IPS-18c (cell line): ENCODE data around the gene GSK3A.

ENCODE experiments used
- H3K4me3 ChIP-seq: 2 replicates; pipeline ENCODE4 v1.7.0; 2013; ENCODE audit warnings: low read depth, mild to moderate bottlenecking, low read length, moderate library complexity; ENCODE audit not compliant: insufficient read depth
- H3K9me3 ChIP-seq: one replicate; pipeline ENCODE4 v1.6.1; 2013; ENCODE audit warnings: mild to moderate bottlenecking, low read length, moderate library complexity; ENCODE audit not compliant: control insufficient read depth, insufficient read depth

GSK3A gene

DNA sequence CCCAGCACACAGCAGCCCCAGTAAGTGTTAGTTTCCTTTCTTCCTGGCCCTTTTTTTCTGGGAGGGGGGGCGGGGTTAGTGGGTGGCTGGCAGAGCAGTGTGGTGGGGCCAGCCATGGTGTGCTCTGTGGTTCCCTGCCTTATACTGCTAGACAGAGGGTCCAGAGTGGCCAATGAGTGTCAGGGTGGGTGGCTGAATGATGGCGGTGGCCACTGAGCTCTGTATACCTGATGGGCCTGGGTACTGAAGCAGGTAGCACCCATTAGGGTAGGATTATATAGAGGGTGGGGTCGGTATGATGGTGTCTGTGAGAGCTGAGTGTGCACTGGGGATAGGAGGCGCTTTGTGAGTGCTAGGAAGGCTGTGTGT, 40.4 kb upstream of the GSK3A start:
- Histone ChIP-seq H3K9me3 (peaks cover 2% of the 10 kb centered on the region), H3K4me3 (peak overlapping the region; percentile 51; the same call in 1 of the 2 replicates)

DNA sequence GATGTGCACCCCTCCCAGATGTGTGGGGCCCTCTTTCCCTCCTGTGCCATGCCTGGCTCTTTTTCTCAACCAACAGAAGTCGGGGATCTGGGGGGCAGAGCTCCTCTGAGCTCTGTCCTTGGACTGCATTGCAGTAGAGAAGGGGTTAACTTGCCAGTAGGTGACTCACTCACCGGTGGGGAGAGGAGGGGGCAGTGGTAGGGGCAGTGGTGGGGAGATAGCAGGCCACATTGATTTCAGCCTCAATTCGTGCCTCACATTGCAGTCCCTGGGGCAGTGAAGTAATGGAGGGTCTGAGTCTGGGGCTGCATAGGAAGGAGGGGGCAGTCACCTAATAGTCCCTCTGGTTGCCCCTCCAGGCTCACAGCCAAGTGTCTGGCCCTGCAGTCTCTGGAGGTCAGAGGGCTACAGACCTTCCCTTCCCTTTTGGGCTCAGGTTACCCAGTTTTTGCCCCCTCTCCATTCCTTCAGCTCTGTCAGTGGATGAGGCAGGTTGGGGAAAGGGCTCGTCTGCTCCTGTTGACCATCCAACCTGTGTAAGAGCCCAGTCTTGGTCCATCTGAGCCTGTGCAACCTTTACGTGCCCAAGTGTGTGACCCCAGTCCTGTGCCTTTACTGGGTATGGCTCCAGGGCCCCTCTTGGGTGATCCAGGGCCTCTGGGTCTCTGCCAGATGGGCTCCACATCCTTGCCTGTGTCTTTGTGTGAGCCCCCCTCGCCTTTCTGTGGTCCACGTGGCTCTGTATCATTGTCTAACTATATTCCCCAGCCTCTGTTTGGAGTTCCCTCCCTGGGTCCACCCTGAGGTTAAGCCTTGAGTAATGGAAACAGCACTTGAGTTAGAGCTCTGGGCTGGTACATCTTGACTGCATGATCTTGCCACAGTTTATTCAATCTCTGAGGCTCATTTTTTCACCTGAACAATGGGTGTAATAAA, 39.7 kb upstream of the GSK3A start:
- peaks cover 2% of the 10 kb centered on the region for H3K9me3 ChIP-seq
- H3K4me3 ChIP-seq = peak overlapping the region; percentile 87

DNA sequence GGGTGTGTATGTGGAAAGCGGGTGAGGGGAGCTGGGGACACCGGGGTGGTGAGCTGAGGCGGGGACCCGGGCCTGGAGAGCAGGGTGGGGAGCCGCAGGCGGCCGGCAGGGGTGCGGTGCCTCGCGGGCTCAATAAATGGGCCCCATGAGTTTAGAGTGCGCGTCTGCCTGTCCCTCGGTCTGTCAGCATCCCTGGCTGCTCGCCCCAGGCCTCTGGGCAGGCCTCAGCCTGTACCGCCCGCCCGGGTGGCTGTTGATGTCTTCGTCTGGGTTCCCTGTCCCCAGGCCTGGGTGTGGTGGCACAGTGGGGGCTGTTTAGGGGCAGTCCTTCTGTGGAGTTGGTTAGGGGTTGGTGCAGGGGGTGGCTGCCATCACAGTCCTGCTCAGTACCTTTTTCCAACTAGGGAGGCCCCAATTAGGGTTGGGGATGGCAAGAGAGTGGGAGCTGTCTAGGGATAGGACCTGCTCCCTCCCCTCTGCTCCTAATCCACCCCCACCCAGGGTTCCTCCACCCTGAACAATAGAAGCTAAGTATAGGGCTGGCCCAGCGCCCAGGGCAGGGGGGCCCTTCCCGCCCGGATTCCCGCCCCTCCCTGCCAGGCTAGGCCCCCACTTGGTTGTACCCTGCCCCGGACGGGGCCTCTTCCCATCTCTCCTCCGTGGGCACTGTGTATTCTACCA, 38.9 kb upstream of the GSK3A start:
- Histone ChIP-seq H3K9me3 (peaks cover 2% of the 10 kb centered on the region), H3K4me3 (peak overlapping the region; percentile 87)

DNA sequence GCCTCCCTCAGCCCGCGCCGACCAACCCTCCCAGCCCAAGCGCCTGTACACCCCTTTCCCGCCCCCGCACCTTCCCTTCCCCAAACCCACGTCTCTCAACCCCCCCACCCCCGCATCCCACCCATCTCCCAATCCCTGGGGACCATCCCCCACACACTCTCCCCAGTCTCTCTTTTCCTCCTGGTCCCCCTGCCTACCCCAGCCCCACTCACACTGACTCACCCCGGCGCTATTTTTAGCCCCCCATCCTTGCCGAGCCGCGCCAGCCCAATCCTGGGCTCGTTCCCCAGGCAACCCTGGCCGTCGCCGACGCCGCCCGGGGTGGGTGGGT, 38.4 kb upstream of the GSK3A start:
- Histone ChIP-seq H3K4me3 (peak overlapping the region; percentile 87), H3K9me3 (peaks cover 2% of the 10 kb centered on the region)

DNA sequence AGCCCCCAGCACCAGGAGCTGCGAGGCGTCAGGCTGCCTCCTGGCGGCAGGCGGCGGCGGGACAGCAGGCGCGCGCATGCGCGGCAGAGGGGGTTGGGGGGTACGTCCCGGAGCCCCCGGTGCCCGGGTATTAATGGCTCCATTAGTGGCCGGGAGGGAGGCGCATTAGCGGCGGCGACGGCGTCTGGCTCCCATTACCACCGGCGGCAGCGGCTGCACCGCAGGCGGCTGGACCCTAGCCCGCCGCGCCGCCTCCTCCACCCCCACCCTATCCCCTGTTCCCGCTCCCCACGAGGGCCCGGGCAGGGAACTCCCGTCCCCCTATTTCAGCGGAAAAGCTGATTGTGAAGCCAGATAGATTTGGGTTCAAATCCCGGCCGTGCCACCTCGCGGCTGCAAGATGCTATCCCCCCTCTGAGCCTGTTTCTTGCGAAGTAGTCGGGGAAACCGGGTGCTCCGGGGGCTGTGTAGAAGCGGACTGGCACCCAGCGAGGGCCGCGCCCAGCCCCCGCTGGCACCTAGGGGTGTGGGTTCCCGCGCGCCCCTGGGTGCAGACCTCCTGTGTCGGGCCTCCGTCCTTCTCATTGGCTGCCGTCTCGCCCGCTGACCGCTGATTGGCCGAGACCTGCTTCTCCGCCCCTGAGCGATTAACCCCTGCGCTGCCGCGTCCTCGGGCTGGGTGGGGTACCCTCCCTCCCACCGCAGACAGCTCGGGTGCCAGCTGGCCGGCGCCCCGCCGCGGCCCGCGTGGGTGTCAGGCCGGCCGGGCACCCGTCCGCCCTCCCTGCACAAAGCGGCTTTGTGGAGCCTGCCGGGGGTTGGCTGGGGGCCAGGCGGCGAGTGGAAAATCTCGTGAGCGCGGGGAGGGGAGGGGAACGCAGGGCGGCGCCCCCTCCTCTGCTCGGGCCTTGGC, 37.8 kb upstream of the GSK3A start:
- Histone ChIP-seq H3K9me3 (peaks cover 2% of the 10 kb centered on the region), H3K4me3 (peak overlapping the region; percentile 87)

DNA sequence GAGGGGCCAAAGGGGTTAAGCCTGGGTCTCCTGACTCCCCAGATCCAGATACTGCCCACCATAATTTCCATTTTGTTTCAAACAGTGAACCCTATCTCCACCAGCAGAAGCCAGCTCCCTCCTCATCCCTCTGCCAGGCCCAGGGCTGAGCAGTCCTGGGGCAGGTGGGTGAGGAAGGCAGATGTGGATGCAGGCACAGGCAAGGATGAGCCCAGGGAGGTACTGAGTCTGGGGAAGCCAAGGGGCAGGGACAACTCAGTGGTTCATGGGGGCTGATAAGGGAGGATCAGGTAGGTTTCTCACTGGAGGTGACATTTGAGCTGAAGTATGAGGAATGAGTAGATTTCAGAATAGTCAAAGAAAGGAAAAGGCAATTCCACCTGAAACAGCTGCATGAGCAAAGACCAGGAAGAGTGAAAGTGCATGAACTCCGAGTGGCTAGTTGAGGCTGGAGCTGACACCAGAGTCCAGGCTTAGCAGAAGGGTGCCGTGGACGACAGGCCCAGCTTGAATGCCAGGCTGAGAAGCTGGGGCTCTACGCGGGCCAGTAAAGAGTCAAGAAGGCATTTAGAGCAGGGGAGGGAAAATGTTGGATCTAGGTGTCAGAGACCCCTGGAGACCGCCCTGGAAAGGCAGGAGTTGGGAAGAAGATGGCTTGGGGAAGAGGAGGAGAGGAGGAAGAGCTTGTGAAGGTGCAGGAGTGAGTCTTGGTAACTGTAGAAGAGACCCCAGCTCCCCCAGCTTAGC, 36.9 kb upstream of the GSK3A start:
- Histone ChIP-seq H3K9me3 (no peaks in the 10 kb centered on the region), H3K4me3 (peak overlapping the region; percentile 87)

DNA sequence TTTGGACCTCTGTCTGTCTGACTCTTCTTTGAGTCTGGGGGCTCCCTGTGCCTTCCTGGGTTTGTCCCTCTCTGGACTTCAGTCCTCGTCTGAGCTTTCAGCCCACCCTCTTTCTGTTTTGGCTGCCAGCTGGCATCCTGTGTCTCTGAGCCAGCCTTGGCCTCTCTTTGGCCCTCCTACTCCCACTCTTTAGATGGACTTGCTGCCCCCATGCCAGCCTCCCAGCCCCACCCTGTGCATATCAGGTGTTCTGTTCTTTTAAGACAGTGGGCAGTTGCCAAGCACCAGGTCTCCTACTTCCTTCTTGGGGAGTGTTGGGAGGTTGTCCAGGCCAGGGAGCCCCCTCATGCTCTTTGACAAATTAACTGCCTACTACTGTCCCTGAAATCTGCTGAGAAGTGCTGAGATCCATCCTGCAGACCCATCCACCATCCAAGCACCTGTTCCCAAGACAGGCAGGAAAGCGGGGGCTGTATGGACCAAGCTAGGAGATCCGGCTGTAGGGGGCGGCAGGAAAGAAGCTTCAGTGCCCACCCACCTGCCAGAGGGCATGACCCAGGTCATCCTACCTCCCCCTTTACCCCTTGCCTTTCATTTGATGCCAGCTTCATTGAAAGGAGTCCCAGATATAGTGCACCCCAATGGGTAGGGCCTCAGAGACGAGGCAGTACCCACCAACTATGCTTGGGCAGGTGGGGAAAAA, 36.2 kb upstream of the GSK3A start:
- H3K4me3 ChIP-seq = no peak overlapping the region
- H3K9me3 ChIP-seq = no peaks in the 10 kb centered on the region

DNA sequence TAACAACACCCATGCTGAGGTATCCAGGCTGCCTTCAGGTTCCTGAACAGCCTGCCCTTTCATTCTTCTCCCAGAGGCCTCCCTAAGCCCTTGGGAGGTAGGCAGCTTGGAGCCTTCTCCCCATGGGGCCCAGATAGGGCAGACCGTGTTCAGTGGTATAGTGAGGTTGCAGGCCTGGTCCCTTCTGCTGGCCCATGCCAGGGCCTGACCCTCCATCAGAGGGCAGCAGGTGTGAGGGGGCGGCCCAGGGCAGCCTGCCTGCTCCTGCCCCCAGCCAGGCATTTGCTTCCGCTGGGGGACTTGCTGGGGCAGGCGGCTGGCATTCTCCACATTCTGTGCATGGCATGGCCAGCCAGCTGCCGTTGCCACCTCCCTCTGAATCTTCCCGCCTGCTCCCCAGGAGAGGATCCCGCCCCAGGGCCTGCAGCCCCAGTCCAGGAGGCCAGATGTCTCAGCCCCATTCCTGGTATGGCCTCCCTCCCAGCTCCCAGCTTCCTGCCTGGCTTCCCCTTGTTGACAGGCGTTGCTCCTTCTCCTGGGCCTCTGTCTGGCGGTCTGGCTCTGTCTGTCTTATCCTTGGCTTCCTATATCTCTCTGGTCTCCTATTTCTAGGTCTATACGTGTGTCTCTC, 35.5 kb upstream of the GSK3A start:
- no peak overlapping the region for H3K4me3 ChIP-seq
- no peaks in the 10 kb centered on the region for H3K9me3 ChIP-seq

DNA sequence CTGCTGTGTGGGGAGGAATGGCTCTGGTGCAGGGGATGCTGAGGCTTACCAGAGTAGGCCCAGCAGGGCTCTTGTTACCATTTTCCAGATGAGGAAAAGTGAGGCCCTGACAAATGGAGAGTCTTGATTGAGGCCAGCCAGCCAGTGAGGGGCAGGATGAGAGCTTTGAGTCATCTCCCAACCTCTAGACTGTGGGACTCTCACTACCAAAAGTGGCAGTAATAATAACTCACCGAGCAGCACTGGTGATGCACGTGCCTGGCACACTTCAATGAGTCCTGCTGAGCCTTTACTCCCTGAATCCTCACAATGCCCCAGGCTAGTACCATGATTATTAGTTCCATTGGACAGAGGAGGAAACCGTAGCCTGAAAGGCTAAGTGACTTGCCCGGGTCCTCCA, 34.4 kb upstream of the GSK3A start:
- no peaks in the 10 kb centered on the region for H3K9me3 ChIP-seq
- no peak overlapping the region for H3K4me3 ChIP-seq

DNA sequence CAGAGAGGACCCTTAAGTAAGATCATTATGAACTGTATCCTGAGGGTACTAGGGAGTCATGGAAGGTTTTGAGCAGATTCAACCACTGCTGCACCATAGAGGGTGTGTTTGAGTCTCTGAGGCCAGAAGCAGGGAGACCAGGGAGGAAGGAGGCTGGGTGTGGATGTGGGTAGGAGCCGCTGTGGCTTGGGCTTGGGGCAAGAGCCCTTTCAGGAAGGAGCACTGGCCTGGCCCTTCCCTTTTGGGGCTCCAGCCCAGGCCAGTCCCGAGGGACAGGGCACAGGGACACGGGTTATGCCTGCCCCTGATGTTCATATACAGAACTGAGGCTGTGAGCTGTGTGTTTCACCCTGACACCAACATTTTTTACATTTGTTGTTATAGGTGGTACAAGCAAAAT, 33.9 kb upstream of the GSK3A start:
- H3K9me3 ChIP-seq = no peaks in the 10 kb centered on the region
- H3K4me3 ChIP-seq = no peak overlapping the region

DNA sequence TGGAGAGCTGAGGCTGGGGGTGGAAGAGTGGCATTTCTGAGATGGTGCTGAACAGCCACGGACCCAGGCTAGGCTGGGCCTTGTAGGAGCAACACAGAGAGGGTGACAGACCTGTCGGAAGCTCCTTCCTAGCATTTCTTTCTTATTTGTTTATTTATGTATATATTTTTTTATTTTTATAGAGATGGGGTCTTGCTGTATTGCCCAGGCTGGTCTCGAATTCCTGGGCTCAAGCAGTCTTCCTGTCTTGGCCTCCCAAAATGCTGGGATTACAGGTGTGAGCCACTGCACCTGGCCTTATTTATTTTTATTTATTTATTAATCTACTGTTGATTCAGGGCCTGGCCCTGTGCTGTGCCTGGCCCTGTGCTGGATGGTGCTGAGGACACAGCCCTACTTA, 33.1 kb upstream of the GSK3A start:
- H3K4me3 ChIP-seq = no peak overlapping the region
- H3K9me3 ChIP-seq = no peaks in the 10 kb centered on the region

DNA sequence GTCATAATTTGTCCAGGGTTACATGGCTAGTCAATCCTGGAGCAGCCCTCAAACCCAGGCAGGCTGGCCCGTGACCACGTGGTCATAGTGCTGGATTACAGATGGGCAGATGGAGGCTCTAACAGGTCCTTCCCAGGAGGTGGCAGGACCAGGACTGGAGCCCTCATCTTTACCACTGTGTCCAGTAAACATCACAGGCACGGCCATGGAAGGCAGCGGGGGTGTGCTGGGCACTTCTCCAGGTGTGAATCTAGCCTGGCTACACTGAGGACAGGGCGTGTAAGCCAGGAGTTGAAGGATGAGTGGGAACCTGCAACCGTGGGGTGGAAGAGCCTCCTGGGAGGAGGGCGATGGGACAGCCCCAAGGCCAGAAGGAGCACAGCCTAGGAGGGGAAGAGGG, 32.7 kb upstream of the GSK3A start:
- Histone ChIP-seq H3K9me3 (no peaks in the 10 kb centered on the region), H3K4me3 (no peak overlapping the region)

DNA sequence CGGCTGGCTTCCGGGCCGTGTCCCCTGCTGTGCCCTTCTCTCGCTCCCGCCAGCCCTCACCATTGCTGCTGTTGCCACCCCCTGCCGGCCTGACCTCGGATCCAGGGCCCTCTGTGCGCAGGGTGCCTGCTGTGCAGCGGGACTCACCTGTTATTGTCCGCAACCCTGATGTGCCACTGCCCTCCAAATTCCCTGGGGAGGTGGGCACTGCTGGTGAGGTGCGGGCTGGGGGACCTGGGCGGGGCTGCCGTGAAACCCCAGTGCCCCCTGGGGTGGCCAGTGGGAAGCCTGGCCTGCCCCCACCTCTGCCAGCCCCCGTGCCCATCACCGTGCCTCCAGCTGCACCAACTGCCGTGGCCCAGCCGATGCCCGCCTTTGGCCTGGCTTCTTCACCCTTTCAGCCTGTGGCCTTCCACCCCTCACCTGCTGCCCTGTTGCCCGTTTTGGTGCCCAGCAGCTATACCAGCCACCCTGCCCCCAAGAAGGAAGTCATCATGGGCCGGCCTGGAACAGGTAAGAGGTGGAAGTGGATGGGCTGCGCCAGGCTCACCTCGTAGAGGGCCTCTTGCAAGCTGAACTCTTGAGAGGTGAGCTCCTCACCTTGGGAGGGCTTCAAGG, 31.8 kb upstream of the GSK3A start:
- no peaks in the 10 kb centered on the region for H3K9me3 ChIP-seq

DNA sequence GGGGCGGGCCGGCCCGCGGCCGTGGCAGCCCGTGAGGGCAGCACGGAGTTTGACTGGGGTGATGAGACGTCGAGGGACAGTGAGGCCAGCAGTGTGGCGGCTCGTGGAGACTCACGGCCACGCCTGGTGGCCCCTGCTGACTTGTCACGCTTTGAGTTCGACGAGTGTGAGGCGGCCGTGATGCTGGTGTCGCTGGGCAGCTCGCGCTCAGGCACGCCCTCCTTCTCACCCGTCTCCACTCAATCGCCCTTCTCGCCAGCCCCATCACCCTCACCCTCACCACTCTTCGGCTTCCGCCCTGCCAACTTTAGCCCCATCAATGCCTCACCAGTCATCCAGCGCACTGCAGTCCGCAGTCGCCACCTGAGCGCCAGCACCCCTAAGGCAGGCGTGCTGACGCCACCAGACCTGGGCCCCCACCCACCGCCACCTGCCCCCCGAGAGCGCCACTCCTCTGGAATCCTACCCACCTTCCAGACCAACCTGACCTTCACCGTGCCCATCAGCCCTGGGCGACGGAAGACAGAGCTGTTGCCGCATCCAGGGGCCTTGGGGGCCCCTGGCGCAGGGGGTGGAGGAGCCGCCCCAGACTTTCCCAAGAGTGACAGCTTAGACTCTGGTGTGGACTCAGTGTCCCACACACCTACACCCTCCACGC, 31.1 kb upstream of the GSK3A start:
- Histone ChIP-seq H3K9me3 (no peaks in the 10 kb centered on the region), H3K4me3 (no peak overlapping the region)

More for the DNA sequence above, 31.8 kb upstream of the GSK3A start:
- no peak overlapping the region for H3K4me3 ChIP-seq

DNA sequence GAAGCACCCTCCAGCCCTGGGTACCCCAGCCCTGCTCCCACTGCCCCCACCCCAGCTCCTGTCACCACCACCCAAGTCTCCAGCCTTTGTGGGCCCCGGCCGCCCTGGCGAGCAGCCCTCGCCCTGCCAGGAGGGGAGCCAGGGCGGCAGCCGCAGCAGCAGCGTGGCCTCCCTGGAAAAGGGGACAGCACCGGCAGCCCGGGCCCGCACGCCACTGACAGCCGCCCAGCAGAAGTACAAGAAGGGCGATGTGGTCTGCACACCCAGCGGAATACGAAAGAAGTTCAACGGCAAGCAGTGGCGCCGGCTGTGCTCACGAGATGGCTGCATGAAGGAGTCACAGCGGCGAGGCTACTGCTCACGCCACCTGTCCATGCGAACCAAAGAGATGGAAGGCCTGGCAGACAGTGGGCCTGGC, 30.6 kb upstream of the GSK3A start:
- Histone ChIP-seq H3K4me3 (no peak overlapping the region), H3K9me3 (no peaks in the 10 kb centered on the region)
